ENCODE data around the gene MMD2.

The MMD2 gene

GRCh38 chr7:4868493-4868892, 90.5 kb downstream of the MMD2 start:
- DNase-seq (ENCODE audit: low read depth) = no peak

GRCh38 chr7:4866528-4867496, 92.2 kb downstream of the MMD2 start:
- DNase-seq (ENCODE audit: low read depth) = no peak

- DNase-seq (ENCODE audit: low read depth) = no peak
Observed at GRCh38 chr7:4862156-4862555, 96.8 kb downstream of the MMD2 start.

DNA sequence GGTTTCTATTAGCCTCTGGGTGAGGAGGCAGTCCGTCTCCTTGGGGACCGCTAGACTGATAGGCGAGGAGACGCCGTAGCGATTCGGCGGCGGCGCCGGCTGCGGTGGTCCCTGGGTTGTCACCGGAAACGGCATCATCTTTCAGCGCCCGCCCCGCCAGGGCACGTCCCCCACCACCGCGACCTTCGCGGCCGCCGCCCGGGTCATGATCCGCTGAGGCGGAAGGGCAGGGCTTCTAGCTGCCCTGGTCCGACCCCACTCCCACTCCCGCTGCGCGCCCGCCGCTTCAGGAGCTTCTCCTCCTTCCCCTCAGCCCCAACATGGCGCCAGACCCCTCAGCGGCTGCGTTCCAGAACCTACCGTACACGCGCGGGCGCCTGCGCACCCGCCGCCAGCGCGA, 97.3 kb downstream of the MMD2 start, which contains the start of gene PAPOLB:
Gene PAPOLB (minus strand): TSS at position 358 of the 400 bp plus-strand sequence. CDS start 220 bp downstream, at position 138.
- no peak for DNase-seq (ENCODE audit: low read depth)

- no peak for DNase-seq (ENCODE audit: low read depth)
Observed at GRCh38 chr7:4861227-4861626, 97.8 kb downstream of the MMD2 start.

DNA sequence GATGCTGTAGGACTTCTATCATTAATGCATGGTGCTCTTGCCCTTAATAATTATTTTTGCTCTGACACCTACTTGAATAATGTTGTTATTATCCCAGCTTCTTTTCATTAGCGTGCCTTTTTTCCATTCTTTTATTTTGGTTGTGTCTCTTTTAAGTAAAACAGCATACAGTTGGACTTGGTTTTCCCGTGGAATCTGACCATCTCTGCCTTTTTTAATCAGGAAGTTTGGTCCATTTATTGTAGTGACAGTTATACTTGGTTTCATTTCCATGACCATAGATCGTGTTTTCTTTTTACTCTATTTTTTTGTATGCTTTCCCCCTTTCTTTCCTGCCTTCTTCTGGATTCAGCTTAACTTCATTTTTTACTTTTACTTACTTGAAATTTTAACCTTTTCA, 101.8 kb downstream of the MMD2 start:
- no peak for DNase-seq (ENCODE audit: low read depth)

GRCh38 chr7:4856336-4857057, 102.5 kb downstream of the MMD2 start:
- DNase-seq (ENCODE audit: low read depth) = no peak

Data from activated T-cell treated with anti-CD3 and anti-CD28 coated beads for 48 hours (primary cell).